GM12873 (cell line): ENCODE data around the gene HELB.

Source experiments
- TF ChIP-seq, protein P1 (sequence below): IDR thresholded peaks from 2 replicates; pipeline ENCODE4 v1.5.1; 2012; ENCODE audit warnings: low read depth, mild to moderate bottlenecking, moderate library complexity, low read length, control low read depth; ENCODE audit not compliant: insufficient read depth; ENCODE audit errors: missing control alignments

HELB gene

DNA sequence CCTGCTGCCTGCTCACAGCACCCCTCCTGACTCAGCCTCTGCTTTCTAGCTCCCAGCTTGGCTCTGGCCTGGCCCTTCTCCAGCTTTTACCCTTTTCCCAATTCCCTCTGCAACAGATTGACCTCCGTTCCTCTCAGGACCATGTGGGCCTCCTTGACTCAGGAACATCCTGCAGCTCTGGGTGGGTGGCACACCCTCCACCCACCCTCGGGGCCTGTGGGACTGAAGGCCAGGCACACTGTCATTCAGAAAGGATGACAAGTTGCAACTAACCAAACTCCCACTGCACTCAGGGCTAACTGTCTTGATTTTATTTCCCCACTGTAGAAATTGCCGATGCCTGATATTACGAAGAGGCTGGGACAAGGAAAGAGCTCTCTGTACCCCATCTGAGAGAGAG is 59.4 kb downstream of the HELB start:
- TF ChIP-seq, protein P1, sequence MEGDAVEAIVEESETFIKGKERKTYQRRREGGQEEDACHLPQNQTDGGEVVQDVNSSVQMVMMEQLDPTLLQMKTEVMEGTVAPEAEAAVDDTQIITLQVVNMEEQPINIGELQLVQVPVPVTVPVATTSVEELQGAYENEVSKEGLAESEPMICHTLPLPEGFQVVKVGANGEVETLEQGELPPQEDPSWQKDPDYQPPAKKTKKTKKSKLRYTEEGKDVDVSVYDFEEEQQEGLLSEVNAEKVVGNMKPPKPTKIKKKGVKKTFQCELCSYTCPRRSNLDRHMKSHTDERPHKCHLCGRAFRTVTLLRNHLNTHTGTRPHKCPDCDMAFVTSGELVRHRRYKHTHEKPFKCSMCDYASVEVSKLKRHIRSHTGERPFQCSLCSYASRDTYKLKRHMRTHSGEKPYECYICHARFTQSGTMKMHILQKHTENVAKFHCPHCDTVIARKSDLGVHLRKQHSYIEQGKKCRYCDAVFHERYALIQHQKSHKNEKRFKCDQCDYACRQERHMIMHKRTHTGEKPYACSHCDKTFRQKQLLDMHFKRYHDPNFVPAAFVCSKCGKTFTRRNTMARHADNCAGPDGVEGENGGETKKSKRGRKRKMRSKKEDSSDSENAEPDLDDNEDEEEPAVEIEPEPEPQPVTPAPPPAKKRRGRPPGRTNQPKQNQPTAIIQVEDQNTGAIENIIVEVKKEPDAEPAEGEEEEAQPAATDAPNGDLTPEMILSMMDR: no peak

DNA sequence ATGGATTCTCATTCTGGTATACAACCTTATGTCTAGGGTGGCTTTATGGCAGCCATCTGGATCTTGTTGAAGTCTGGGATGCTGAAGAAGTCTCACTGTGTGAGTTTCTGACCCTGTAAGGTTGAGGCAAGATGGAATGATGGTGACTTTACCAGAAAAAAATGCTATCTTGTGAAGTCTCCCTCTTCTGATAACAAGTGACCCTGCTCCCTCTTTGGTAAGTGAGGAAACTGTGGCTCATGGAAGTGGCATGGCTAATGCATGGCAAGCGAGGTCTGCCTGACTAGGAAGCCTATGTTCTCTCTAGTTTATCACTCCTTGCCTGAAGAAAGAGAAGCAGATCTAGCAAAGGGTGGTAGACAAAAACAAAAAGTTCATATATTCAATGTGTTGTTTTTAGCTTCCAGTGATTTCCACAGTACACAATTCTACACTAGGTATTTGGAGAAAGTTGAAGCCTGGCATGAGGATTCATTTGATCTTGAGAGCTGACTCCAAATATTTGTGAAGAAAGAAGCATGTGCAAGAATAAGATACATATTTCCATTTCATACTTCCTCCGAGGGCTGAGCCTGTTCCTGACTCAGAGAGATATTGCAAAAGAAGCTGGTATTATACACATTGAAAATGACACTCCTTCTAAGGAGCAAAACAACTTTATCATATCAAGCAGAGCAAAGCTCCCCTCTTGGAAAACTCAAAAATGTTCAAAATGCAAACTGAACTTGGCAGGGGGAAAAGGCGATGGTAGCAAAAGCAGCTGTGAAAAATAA is 63.6 kb downstream of the HELB start:
- TF ChIP-seq, protein P1: no peak

DNA sequence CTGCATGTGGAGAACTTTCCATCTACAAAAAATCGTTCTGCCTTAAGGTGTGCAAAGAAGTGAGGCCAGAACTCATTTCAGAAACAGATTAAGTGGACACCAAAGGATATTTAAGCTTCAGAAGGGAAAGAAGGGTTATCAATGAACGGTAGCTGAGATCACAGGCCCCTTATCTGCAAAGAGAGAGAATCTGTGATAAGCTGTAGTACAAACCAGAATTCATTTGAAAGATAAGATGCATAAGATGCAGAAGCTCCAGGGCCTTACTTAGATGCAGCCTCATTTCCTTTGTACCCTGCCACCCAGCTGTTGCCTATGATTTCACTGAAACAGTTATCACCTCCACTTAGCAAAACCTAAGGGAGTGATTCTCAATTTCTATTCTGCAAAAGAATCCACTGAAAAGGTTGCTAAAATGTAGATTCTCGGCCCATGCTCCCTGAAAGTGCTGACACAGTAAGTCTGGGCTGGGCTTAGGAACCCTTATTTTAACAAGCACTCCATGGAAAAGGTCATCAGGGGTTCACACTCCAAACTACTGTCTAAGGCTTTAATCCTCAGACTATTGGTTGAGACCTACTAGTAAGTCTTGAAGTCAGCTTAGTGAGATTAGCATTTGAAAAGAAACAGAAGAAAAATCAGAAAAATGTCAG is 64.8 kb downstream of the HELB start:
- TF ChIP-seq, protein P1: no peak

DNA sequence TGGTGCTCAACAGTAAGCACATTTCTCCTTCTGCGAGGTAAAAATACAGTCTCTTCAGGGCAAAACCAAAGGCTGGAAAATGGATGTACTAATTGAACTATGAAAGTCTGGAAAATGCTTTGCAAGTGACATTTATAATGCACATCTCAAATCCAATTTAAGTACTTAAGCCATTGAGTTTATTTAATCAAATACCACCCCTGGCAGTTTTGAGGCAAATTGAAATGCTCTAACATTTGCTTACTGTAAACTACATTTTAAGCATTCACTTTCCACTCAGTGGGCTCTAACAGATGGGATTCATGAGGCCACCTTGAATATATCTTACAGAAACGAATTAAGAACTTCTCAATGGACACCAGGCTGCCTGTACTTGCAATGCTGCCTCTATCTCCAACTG is 69.7 kb downstream of the HELB start:
- TF ChIP-seq, protein P1: no peak

- TF ChIP-seq, protein P1: no peak
These were observed 73.3 kb downstream of the HELB start for GRCh38 chr12:66375560-66375959.

- TF ChIP-seq, protein P1: no peak
These were observed 77.3 kb downstream of the HELB start for GRCh38 chr12:66379616-66380015.

DNA sequence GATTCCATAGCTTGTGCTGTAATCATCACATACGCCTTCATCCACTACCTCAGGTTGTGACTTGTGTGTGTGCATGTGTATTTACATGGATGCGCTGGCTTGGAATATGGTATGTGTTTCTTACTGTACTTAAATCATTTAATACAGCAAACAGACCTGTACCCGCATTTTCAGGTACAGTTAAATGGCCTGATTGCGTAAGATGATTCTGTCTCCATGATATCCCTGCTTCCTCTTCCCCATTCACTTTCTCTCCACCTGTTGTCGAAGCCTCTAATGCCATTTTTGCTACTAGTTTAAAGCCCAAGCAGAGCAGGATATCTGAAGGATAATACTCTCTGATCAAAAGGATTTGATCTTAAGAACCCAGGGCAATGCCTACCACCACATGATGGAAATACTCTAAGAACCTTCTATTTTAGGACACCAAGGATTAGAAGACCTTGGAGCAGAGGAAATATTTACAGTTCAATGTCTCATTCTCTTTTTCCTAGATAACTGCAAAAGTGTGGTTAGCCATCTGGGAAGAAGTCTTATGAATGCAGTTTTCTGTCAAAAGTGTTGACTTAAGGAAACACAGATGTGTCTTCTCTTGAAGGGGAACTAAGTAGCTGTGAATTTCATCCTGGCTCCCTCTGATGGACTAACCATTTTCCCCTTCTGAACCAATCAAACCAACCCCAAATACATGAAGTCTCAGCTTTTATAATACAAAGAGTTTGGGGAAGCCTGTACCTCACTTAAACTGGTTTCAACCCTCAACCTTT is 78.7 kb downstream of the HELB start:
- TF ChIP-seq, protein P1: no peak
